Fibroblast of mammary gland (primary cell): ENCODE data around the gene LRR1.
"Not testable (repeated sequence)": the region's sequence is repeated elsewhere in the genome, so short reads cannot be mapped to it uniquely, and the experiment has no call there.

Source experiments
- DNase-seq: peaks from one replicate; pipeline ENCODE4 v3.0.0-alpha.2; 2010; ENCODE audit warnings: low read depth
- H3K4me3 ChIP-seq: 2 replicates; pipeline ENCODE4 v1.5.1; 2011; ENCODE audit warnings: low read depth, mild to moderate bottlenecking, low read length, moderate library complexity; ENCODE audit not compliant: control insufficient read depth
- CTCF ChIP-seq: conservative IDR thresholded peaks from 2 replicates; pipeline ENCODE4 v1.5.1; 2011; ENCODE audit warnings: low read depth, low read length, inconsistent platforms; ENCODE audit not compliant: control insufficient read depth, insufficient read depth

Gene LRR1

GRCh38 chr14:49641697-49642129 lies 43.0 kb downstream of the LRR1 start:
- DNase-seq = no peak
- H3K4me3 ChIP-seq = no peak overlapping the region
- no peak for TF ChIP-seq CTCF

GRCh38 chr14:49642163-49642562 lies 43.4 kb downstream of the LRR1 start:
- no peak overlapping the region for H3K4me3 ChIP-seq
- no peak for DNase-seq
- TF ChIP-seq CTCF = no peak

- no peak for DNase-seq
- no peak for TF ChIP-seq CTCF
- H3K4me3 ChIP-seq = no peak overlapping the region
Measured at GRCh38 chr14:49653508-49653907, 54.8 kb downstream of the LRR1 start.

GRCh38 chr14:49654511-49654910 lies 55.8 kb downstream of the LRR1 start:
- TF ChIP-seq CTCF = no peak
- H3K4me3 ChIP-seq = no peak overlapping the region
- DNase-seq = no peak

- DNase-seq = peak; percentile 35
- H3K4me3 ChIP-seq = not testable (repeated sequence)
Measured at GRCh38 chr14:49657500-49657899, 58.8 kb downstream of the LRR1 start.

GRCh38 chr14:49659526-49660455 lies 61.1 kb downstream of the LRR1 start:
- no peak overlapping the region for H3K4me3 ChIP-seq
- no peak for DNase-seq
- no peak for TF ChIP-seq CTCF
